ENCODE data around the gene ASB2. TPM values are rescaled to one million over a fixed set of nuclear protein-coding genes. Genes with fewer than 3 reads are reported as not detected.

The ASB2 gene
- polyA plus RNA-seq, 1 donor from 2014 or later: 0.26 TPM

GRCh38 chr14:93984070-93984469, 7.7 kb upstream of the ASB2 start:
- no peaks in the 10 kb centered on the region for H3K36me3 ChIP-seq (ENCODE audit: insufficient read depth, low read length)
- TF ChIP-seq POLR2AphosphoS5 (IDR thresholded peaks at IDR 0.05) (no peak), TAF1 (IDR thresholded peaks at IDR 0.05; ENCODE audit: low read depth) (no peak), RAD21 (conservative IDR thresholded peaks at IDR 0.05) (no peak), EP300 (conservative IDR thresholded peaks at IDR 0.05; ENCODE audit: poor library complexity, severe bottlenecking) (no peak)
- H3K9me2 ChIP-seq (ENCODE audit: insufficient read depth, low read length): no peaks in the 10 kb centered on the region
- H3K9ac ChIP-seq (ENCODE audit: low read length): no peak overlapping the region
- H3F3A ChIP-seq (ENCODE audit: insufficient read depth, low read length, poor library complexity, severe bottlenecking): no peaks in the 10 kb centered on the region
- H3K27me3 ChIP-seq (ENCODE audit: insufficient read depth, low read depth, low read length): no peaks in the 10 kb centered on the region
- H3K9me3 ChIP-seq (ENCODE audit: low read length): no peaks in the 10 kb centered on the region
- no peaks in the 10 kb centered on the region for H4K20me1 ChIP-seq (ENCODE audit: insufficient read depth)
- H3K4me3 ChIP-seq (ENCODE audit: low read length): no peak overlapping the region
- H3K79me2 ChIP-seq (replicated peaks; ENCODE audit: insufficient read depth, low read length): no peaks in the 10 kb centered on the region
- H3K27ac ChIP-seq (ENCODE audit: low read length): no peak overlapping the region
- no peak overlapping the region for H3K4me2 ChIP-seq (ENCODE audit: low read length)
- H2AFZ ChIP-seq (ENCODE audit: low read depth, low read length): no peak overlapping the region

- Histone ChIP-seq H3K79me2 (replicated peaks; ENCODE audit: insufficient read depth, low read length) (no peaks in the 10 kb centered on the region), H3K27me3 (ENCODE audit: insufficient read depth, low read depth, low read length) (no peaks in the 10 kb centered on the region), H3K9ac (ENCODE audit: low read length) (no peak overlapping the region), H3F3A (ENCODE audit: insufficient read depth, low read length, poor library complexity, severe bottlenecking) (no peaks in the 10 kb centered on the region), H3K9me2 (ENCODE audit: insufficient read depth, low read length) (no peaks in the 10 kb centered on the region), H3K36me3 (ENCODE audit: insufficient read depth, low read length) (no peaks in the 10 kb centered on the region), H3K4me3 (ENCODE audit: low read length) (no peak overlapping the region), H3K4me2 (ENCODE audit: low read length) (no peak overlapping the region), H3K27ac (ENCODE audit: low read length) (no peak overlapping the region), H3K9me3 (ENCODE audit: low read length) (no peaks in the 10 kb centered on the region), H4K20me1 (ENCODE audit: insufficient read depth) (no peaks in the 10 kb centered on the region), H2AFZ (ENCODE audit: low read depth, low read length) (no peak overlapping the region)
- TF ChIP-seq RAD21 (conservative IDR thresholded peaks at IDR 0.05) (no peak), MXI1 (conservative IDR thresholded peaks at IDR 0.05; ENCODE audit: poor library complexity, severe bottlenecking) (no peak), CTCF (IDR thresholded peaks at IDR 0.05; ENCODE audit: poor library complexity, severe bottlenecking) (no peak), EP300 (conservative IDR thresholded peaks at IDR 0.05; ENCODE audit: poor library complexity, severe bottlenecking) (no peak), TAF1 (IDR thresholded peaks at IDR 0.05; ENCODE audit: low read depth) (no peak), REST (IDR thresholded peaks at IDR 0.05; ENCODE audit: borderline replicate concordance) (no peak), SMC3 (conservative IDR thresholded peaks at IDR 0.05; ENCODE audit: poor library complexity) (no peak), POLR2AphosphoS5 (IDR thresholded peaks at IDR 0.05) (no peak), EZH2 (IDR thresholded peaks at IDR 0.05; ENCODE audit: borderline replicate concordance, insufficient read depth, low read length, poor library complexity, severe bottlenecking) (no peak)
These were observed 6.0 kb upstream of the ASB2 start for GRCh38 chr14:93982230-93983007.
